Osteoblast (primary cell): Measurements from ENCODE around the gene DHRSX. TPM values are rescaled to one million over a fixed set of nuclear protein-coding genes. Genes with fewer than 3 reads are reported as not detected.

ENCODE experiments used
- DNase-seq: peaks from one replicate; pipeline ENCODE4 v3.0.0; 2011; ENCODE audit warnings: low spot score, mixed read lengths; ENCODE audit not compliant: insufficient read length; ENCODE audit errors: missing footprints
- H2AFZ ChIP-seq: 2 replicates; pipeline ENCODE4 v1.6.0; 2011; ENCODE audit warnings: mild to moderate bottlenecking, low read length
- H3K27ac ChIP-seq: 2 replicates; pipeline ENCODE4 v1.5.1; 2011; ENCODE audit warnings: mild to moderate bottlenecking, low read depth, low read length, moderate library complexity
- H3K27me3 ChIP-seq: 2 replicates; pipeline ENCODE4 v1.6.0; 2012; ENCODE audit warnings: mild to moderate bottlenecking, control low read depth, inconsistent platforms, low read length, moderate library complexity; ENCODE audit not compliant: insufficient read depth
- H3K36me3 ChIP-seq: 2 replicates; pipeline ENCODE4 v1.5.1; 2011; ENCODE audit warnings: mild to moderate bottlenecking, low read length, control low read depth, moderate library complexity; ENCODE audit not compliant: insufficient read depth
- H3K4me1 ChIP-seq: 2 replicates; pipeline ENCODE4 v1.5.1; 2011; ENCODE audit warnings: mild to moderate bottlenecking, low read length, control low read depth, moderate library complexity; ENCODE audit not compliant: insufficient read depth
- H3K4me2 ChIP-seq: 2 replicates; pipeline ENCODE4 v1.6.0; 2011; ENCODE audit warnings: mild to moderate bottlenecking, low read length; ENCODE audit not compliant: insufficient read depth
- H3K4me3 ChIP-seq: fragments of 200-600 bp; sonication (generic); 3 replicates; pipeline ENCODE4 v1.5.1; 2012; ENCODE audit warnings: mild to moderate bottlenecking, low read length, inconsistent platforms; ENCODE audit not compliant: insufficient read depth
- H3K79me2 ChIP-seq: 2 replicates; pipeline ENCODE4 v1.6.0; 2012; ENCODE audit warnings: mild to moderate bottlenecking, low read length, control low read depth, inconsistent platforms; ENCODE audit not compliant: insufficient read depth
- H3K9me3 ChIP-seq: 2 replicates; pipeline ENCODE4 v1.5.1; 2011; ENCODE audit warnings: low read depth, low read length, control low read depth
- H4K20me1 ChIP-seq: 2 replicates; pipeline ENCODE4 v1.6.0; 2012; ENCODE audit warnings: mild to moderate bottlenecking, low read length, control low read depth; ENCODE audit not compliant: insufficient read depth
- total RNA-seq: library from RNA; depleted of rRNA; stranded (reverse); fragments of >200 nt; gene quantifications from 2 replicates; pipeline ENCODE4 v1.2.3, GENCODE V29; 2012
- TF ChIP-seq, protein P1 (sequence below): IDR thresholded peaks from 2 replicates; pipeline ENCODE4 v1.5.1; 2011; ENCODE audit warnings: mild to moderate bottlenecking, low read depth, low read length, moderate library complexity; ENCODE audit errors: extremely low read depth

DHRSX gene
- total RNA-seq, 1 donor = 37.6 TPM

DNA sequence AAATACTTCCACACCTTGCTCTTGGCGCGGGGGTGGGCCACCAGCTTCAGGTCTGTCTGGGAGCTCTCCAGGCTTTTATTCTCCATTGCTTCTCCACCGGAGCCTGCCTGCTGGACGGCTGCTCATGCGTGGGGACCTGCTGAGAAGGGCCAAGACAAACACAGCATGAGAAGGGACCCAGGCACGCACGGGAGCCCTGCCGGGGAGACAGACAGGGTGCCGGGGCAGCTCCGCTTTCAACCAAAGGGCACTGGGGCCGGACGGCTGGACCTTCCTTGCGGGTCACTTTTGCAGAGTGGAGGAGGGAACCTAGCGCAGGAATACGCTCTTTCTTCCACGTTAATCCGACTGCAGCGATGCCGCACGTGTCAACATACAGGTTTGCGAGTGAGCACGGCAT is 10.1 kb downstream of the DHRSX start:
- no peak overlapping the region for H3K4me3 ChIP-seq
- DNase-seq = peak; percentile 26
- H3K27me3 ChIP-seq = no peaks in the 10 kb centered on the region
- TF ChIP-seq, protein P1, sequence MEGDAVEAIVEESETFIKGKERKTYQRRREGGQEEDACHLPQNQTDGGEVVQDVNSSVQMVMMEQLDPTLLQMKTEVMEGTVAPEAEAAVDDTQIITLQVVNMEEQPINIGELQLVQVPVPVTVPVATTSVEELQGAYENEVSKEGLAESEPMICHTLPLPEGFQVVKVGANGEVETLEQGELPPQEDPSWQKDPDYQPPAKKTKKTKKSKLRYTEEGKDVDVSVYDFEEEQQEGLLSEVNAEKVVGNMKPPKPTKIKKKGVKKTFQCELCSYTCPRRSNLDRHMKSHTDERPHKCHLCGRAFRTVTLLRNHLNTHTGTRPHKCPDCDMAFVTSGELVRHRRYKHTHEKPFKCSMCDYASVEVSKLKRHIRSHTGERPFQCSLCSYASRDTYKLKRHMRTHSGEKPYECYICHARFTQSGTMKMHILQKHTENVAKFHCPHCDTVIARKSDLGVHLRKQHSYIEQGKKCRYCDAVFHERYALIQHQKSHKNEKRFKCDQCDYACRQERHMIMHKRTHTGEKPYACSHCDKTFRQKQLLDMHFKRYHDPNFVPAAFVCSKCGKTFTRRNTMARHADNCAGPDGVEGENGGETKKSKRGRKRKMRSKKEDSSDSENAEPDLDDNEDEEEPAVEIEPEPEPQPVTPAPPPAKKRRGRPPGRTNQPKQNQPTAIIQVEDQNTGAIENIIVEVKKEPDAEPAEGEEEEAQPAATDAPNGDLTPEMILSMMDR = no peak
- H3K4me1 ChIP-seq = no peaks in the 10 kb centered on the region
- H3K36me3 ChIP-seq = peaks cover 39% of the 10 kb centered on the region
- no peak overlapping the region for H3K4me2 ChIP-seq
- H4K20me1 ChIP-seq = peaks cover 23% of the 10 kb centered on the region
- H3K79me2 ChIP-seq = peaks cover 60% of the 10 kb centered on the region
- H3K27ac ChIP-seq = no peak overlapping the region
- no peaks in the 10 kb centered on the region for H3K9me3 ChIP-seq
- no peak overlapping the region for H2AFZ ChIP-seq

DNA sequence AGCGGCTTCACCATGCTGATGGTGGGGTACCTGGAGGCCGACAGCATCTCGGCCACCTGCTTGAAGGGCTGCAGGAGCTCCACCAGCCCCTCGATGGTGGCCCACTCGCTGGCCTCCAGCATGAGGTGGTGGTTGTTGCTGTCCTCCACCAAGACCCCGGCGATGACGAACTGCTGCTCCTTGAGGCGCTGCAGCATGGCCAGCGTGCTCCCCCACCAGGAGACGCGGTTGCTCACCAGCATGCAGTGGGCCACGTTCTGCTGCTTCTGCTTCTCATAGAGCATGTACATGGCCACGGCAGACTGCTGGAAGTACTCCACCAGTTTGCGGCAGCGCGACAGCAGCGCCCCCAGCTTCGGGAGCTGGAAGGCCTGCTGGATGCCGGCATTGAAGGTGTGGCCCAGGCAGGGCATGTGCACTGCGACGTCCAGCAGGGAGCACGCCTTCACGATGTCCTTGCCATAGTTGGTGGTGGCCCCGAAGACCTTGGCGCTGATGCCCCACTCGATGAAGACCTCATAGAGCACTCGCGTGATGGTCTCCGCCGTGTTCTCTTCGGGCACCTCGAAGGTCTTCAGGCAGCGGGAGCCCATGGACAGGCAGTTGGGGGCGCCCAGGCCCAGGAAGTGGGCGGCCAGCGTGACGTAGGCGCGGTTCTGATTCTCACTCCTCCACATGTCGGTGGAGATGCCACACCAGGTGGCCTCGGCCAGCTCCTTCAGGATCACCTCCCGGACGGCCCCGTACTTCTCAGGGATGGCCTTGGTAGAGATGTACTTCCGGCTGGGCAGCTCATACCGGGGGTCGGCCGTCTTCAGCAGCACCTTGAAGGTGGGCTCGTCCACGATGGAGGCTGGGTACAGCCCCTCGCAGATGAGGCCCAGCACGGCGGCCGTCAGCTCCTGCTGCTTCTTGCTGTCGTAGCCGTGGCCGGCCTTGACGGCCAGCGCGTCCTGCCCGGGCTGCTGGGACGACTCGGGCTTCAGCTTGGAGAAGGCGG is 11.0 kb downstream of the DHRSX start:
- TF ChIP-seq, protein P1 = no peak
- Histone ChIP-seq H3K79me2 (peaks cover 57% of the 10 kb centered on the region), H3K4me2 (no peak overlapping the region), H3K36me3 (peaks cover 39% of the 10 kb centered on the region), H4K20me1 (peaks cover 23% of the 10 kb centered on the region), H3K27me3 (no peaks in the 10 kb centered on the region), H3K9me3 (no peaks in the 10 kb centered on the region), H3K4me3 (no peak overlapping the region), H3K27ac (no peak overlapping the region), H3K4me1 (no peaks in the 10 kb centered on the region), H2AFZ (no peak overlapping the region)
- peak; percentile 53 for DNase-seq

DNA sequence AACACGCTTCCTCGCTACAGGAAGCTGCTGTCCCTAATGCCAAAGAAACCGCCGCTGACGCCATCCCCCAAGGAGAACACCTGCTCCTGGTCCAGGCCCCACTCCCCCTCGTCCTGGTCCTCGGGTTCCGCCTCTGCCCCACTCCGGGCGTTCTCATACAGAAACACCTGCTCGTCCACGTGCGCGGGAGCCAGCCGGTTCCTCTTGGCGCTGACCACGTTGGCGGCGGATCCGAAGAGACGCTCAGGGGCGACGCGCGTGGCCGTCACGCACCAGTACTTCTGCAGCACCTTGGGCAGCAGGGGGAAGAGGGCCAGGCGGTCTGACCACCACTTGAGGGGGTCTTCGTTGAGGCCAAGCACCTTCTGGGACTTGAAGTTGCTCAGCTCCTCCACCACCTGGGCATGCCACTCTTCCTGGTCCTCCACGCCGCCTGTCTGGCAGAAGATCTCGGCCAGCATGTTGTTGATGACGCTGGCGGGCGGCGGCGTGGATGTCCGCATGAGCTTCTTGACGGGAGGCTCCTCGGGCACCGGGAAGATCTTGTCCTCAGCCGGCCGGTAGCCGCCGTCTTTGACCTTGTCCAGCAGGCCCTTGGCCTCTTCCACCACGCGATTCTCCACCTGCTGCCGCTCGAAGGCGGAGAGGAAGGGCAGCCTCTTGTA is 12.0 kb downstream of the DHRSX start:
- Histone ChIP-seq H3K79me2 (peaks cover 57% of the 10 kb centered on the region), H3K4me2 (no peak overlapping the region), H2AFZ (no peak overlapping the region), H3K27me3 (no peaks in the 10 kb centered on the region), H3K4me1 (no peaks in the 10 kb centered on the region), H4K20me1 (peaks cover 23% of the 10 kb centered on the region), H3K9me3 (no peaks in the 10 kb centered on the region), H3K36me3 (peaks cover 39% of the 10 kb centered on the region), H3K4me3 (no peak overlapping the region), H3K27ac (no peak overlapping the region)
- TF ChIP-seq, protein P1 = no peak
- peak; percentile 59 for DNase-seq

DNA sequence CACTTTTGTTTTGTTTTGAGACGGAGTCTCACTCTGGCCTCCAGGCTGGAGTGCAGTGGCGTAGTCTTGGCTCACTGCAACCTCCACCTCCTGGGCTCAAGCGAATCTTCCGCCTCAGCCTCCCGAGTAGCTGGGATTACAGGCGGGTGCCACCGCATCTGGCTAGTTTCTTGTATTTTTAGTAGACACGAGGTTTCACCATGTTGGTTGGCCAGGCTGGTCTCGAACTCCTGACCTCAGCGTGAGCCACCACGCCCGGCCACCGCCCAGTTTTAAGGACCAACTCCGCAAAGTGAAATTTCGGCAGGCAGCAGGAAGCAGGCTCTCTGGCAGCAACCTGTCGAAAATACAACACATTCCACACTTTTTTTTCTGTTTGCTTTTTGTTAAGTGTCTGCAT is 13.4 kb downstream of the DHRSX start:
- TF ChIP-seq, protein P1 = no peak
- H3K9me3 ChIP-seq = no peaks in the 10 kb centered on the region
- peaks cover 20% of the 10 kb centered on the region for H4K20me1 ChIP-seq

More for the DNA sequence above, 13.4 kb downstream of the DHRSX start:
- Histone ChIP-seq H3K4me1 (no peaks in the 10 kb centered on the region), H2AFZ (no peak overlapping the region), H3K4me2 (no peak overlapping the region), H3K4me3 (no peak overlapping the region), H3K27me3 (no peaks in the 10 kb centered on the region), H3K36me3 (peaks cover 39% of the 10 kb centered on the region), H3K79me2 (peaks cover 55% of the 10 kb centered on the region), H3K27ac (no peak overlapping the region)
- DNase-seq = no peak
